Neural progenitor cell (in vitro differentiated cells): Measurements from ENCODE around the gene TTC31. TPM values are rescaled to one million over a fixed set of nuclear protein-coding genes. Genes with fewer than 3 reads are reported as not detected.
A peak's percentile ranks its signal among the peaks of the same experiment; 100 is the strongest.

Source experiments
- DNase-seq: peaks from one replicate; pipeline ENCODE4 v3.0.0-alpha.2; 2016; ENCODE audit warnings: low spot score
- H2AFZ ChIP-seq: fragments of 200-600 bp; sonication (generic); replicated peaks from 2 replicates; pipeline ENCODE4 v1.6.1; 2016; ENCODE audit warnings: antibody characterized with exemption
- H3F3A ChIP-seq: fragments of 200-600 bp; sonication (generic); 2 replicates; pipeline ENCODE4 v1.6.1; 2016; ENCODE audit warnings: antibody characterized with exemption, low read depth
- H3K27ac ChIP-seq: fragments of 200-600 bp; sonication (generic); 2 replicates; pipeline ENCODE4 v1.5.1; 2016; ENCODE audit warnings: mild to moderate bottlenecking
- H3K27me3 ChIP-seq: fragments of 200-600 bp; sonication (generic); 2 replicates; pipeline ENCODE4 v1.6.1; 2016; ENCODE audit warnings: mild to moderate bottlenecking, moderate library complexity
- H3K36me3 ChIP-seq: fragments of 200-600 bp; sonication (generic); 2 replicates; pipeline ENCODE4 v1.5.1; 2016
- H3K4me1 ChIP-seq: fragments of 200-600 bp; sonication (generic); 2 replicates; pipeline ENCODE4 v1.6.1; 2016; ENCODE audit warnings: mixed run types
- H3K4me2 ChIP-seq: fragments of 200-600 bp; sonication (generic); 2 replicates; pipeline ENCODE4 v1.6.1; 2016
- H3K4me3 ChIP-seq: fragments of 200-600 bp; sonication (generic); 2 replicates; pipeline ENCODE4 v1.5.1; 2016
- H3K79me2 ChIP-seq: fragments of 200-600 bp; sonication (generic); 2 replicates; pipeline ENCODE4 v1.6.1; 2016; ENCODE audit warnings: low read depth
- H3K9ac ChIP-seq: fragments of 200-600 bp; sonication (generic); 2 replicates; pipeline ENCODE4 v1.6.1; 2016
- H3K9me3 ChIP-seq: fragments of 200-600 bp; sonication (generic); 2 replicates; pipeline ENCODE4 v1.5.1; 2016; ENCODE audit warnings: low read depth
- H4K20me1 ChIP-seq: fragments of 200-600 bp; sonication (generic); 2 replicates; pipeline ENCODE4 v1.6.1; 2016; ENCODE audit warnings: low read depth
- H3K27ac Mint-ChIP-seq: 3 replicates; pipeline ENCODE4 v1.8.0; 2021; ENCODE audit warnings: mixed read lengths
- H3K27me3 Mint-ChIP-seq: 2 replicates; pipeline ENCODE4 v1.8.0; 2022; ENCODE audit warnings: low read depth, mild to moderate bottlenecking, inconsistent platforms, moderate library complexity, mixed read lengths; ENCODE audit not compliant: insufficient read depth
- H3K36me3 Mint-ChIP-seq: 3 replicates; pipeline ENCODE4 v1.8.0; 2021; ENCODE audit warnings: mixed read lengths
- H3K4me1 Mint-ChIP-seq: 3 replicates; pipeline ENCODE4 v1.8.0; 2021; ENCODE audit warnings: mixed read lengths
- H3K4me3 Mint-ChIP-seq: 3 replicates; pipeline ENCODE4 v1.8.0; 2021; ENCODE audit warnings: mild to moderate bottlenecking, moderate library complexity, mixed read lengths
- H3K9me3 Mint-ChIP-seq: 3 replicates; pipeline ENCODE4 v1.8.0; 2020; ENCODE audit warnings: mixed read lengths
- CTCF ChIP-seq: fragments of 200-600 bp; sonication (generic); IDR thresholded peaks from 2 replicates; pipeline ENCODE4 v1.5.1; 2017; ENCODE audit warnings: antibody characterized with exemption, mild to moderate bottlenecking
- EZH2 ChIP-seq: fragments of 200-600 bp; sonication (generic); IDR thresholded peaks from 2 replicates; pipeline ENCODE4 v1.6.1; 2017; ENCODE audit warnings: antibody characterized with exemption, mild to moderate bottlenecking, moderate library complexity
- EZH2phosphoT487 ChIP-seq: fragments of 200-600 bp; sonication (generic); IDR thresholded peaks from 2 replicates; pipeline ENCODE4 v1.6.1; 2017; ENCODE audit warnings: antibody characterized with exemption
- total RNA-seq: library from RNA; depleted of rRNA; stranded (reverse); fragments of >200 nt; gene quantifications from 2 replicates; pipeline ENCODE4 v1.2.3, GENCODE V29; 2015; ENCODE audit warnings: low replicate concordance

TTC31 gene
- total RNA-seq, 1 donor from 2014 or later = 22.6 TPM

DNA sequence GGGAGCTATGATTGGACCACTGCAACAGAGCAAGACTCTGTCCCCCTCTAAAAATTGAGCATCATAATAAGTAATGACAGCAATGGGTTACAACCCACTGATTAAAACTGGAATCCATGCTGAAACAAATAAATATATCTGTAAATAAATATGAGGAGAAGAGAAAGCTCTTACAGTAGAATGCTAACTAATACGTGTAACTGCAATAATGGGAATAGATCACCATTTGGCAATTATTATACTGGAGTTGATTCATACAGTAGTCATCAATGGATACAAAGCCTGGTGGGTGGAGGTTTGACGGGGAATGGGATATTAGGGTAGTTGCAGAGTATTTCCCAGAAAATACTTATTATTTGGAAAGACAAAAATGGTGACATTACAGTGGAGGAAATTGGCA lies 34.1 kb upstream of the TTC31 start:
- Mint-ChIP-seq H3K36me3 (no peaks in the 10 kb centered on the region), H3K27ac (no peak overlapping the region), H3K4me3 (no peak overlapping the region), H3K4me1 (no peaks in the 10 kb centered on the region), H3K9me3 (no peaks in the 10 kb centered on the region), H3K27me3 (peaks cover 12% of the 10 kb centered on the region)
- Histone ChIP-seq H4K20me1 (no peaks in the 10 kb centered on the region), H3K9me3 (no peaks in the 10 kb centered on the region), H3F3A (peaks cover 5% of the 10 kb centered on the region), H3K36me3 (no peaks in the 10 kb centered on the region), H3K4me3 (no peak overlapping the region), H3K9ac (no peak overlapping the region), H2AFZ (no peak overlapping the region), H3K27ac (no peak overlapping the region), H3K4me2 (no peak overlapping the region), H3K27me3 (peaks cover 18% of the 10 kb centered on the region), H3K79me2 (no peaks in the 10 kb centered on the region), H3K4me1 (no peaks in the 10 kb centered on the region)
- TF ChIP-seq EZH2 (no peak), EZH2phosphoT487 (no peak), CTCF (no peak)
- no peak for DNase-seq

DNA sequence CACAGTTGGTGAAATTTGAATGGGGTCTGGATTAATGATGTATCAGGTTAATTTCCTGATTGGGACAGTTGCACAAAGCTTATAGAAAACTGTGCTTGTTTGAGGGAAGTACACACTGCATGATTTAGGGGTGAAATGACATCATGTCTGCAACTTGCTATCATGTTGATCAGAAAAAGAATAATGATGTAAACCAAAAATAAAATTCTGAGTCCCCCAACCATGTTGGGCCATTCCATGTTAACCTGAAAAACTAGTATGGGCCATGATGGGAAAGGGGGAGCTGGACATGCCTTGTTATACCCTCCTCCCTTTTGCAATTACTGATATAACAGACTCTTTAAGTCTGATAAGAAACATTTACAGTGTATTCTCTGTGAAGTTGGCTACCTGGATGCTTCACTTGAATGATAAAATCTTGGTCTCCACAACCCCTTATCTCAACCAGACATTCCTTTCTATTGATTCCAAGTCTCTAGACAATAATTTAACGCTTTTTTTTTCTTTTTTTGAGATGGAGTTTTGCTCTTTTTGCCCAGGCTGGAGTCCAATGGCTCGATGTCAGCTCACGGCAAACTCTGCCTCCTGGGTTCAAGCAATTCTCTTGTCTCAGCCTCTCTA lies 32.2 kb upstream of the TTC31 start:
- no peak for DNase-seq
- Histone ChIP-seq H3K4me1 (peaks cover 4% of the 10 kb centered on the region), H3F3A (peaks cover 5% of the 10 kb centered on the region), H3K4me3 (no peak overlapping the region), H3K36me3 (no peaks in the 10 kb centered on the region), H3K79me2 (peaks cover 5% of the 10 kb centered on the region), H4K20me1 (no peaks in the 10 kb centered on the region), H3K27me3 (peaks cover 4% of the 10 kb centered on the region), H3K4me2 (no peak overlapping the region), H3K9me3 (no peaks in the 10 kb centered on the region), H3K27ac (no peak overlapping the region), H3K9ac (no peak overlapping the region), H2AFZ (no peak overlapping the region)
- H3K4me3 Mint-ChIP-seq = no peak overlapping the region
- H3K36me3 Mint-ChIP-seq = no peaks in the 10 kb centered on the region
- TF ChIP-seq EZH2phosphoT487 (no peak), CTCF (no peak), EZH2 (no peak)
- H3K27ac Mint-ChIP-seq = no peak overlapping the region
- H3K27me3 Mint-ChIP-seq = peaks cover 8% of the 10 kb centered on the region
- H3K9me3 Mint-ChIP-seq = no peaks in the 10 kb centered on the region
- peaks cover 15% of the 10 kb centered on the region for H3K4me1 Mint-ChIP-seq

DNA sequence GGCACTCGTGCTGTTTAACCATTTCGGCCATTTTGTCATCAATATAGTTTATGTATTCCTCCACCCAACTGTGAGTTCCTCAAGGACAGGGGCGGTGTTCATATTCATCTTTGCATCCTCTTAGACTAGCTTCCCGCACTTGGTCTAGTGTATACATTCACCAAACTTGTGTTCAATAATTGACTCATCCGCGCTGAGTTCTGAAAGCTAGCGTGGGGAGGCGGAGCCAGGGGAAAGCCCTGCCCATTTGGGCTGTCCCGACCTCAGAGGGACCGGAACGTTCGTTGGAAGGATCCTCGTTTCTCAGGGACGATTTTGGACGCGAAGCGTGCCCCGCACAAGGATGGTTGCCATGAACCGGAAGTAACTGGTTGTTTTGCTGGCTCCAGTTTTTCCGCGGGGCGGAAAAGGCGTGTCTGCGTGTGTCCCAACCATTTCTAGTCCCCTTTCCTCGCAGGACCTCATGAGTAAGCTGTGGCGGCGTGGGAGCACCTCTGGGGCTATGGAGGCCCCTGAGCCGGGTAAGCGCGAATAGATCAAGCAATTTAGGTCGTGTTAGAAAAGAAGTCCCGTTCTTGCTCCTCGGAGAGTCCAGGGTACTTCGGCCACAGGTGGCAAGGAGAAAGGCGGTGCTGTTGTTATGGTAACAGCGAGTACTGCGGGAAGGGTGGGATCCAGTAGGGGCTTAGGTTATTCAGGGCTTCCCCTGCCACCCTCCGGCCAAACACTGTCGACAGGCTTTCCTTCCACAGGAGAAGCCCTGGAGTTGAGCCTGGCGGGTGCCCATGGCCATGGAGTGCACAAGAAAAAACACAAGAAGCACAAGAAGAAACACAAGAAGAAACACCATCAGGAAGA lies 28.0 kb upstream of the TTC31 start, which contains the start of gene INO80B:
Gene INO80B, plus strand, starts transcription at position 434 of the 858 bp plus-strand sequence. Its CDS starts 30 bp downstream, at position 464.
- Mint-ChIP-seq H3K36me3 (no peaks in the 10 kb centered on the region), H3K4me1 (peaks cover 41% of the 10 kb centered on the region)

More for the DNA sequence above, 28.0 kb upstream of the TTC31 start, which contains the start of gene INO80B:
- TF ChIP-seq EZH2phosphoT487 (no peak), EZH2 (no peak), CTCF (no peak)
- Histone ChIP-seq H3K27ac (no peak within 1 kb of the TSS), H3K4me2 (peak within 1 kb of the TSS; percentile 86), H3K27me3 (peaks cover 4% of the 10 kb centered on the region), H3K4me3 (peak within 1 kb of the TSS; percentile 97), H3F3A (peaks cover 24% of the 10 kb centered on the region), H3K36me3 (no peaks in the 10 kb centered on the region), H3K9ac (no peak within 1 kb of the TSS), H3K4me1 (peaks cover 19% of the 10 kb centered on the region), H3K9me3 (no peaks in the 10 kb centered on the region), H2AFZ (peak within 1 kb of the TSS; percentile 98), H4K20me1 (no peaks in the 10 kb centered on the region), H3K79me2 (peaks cover 27% of the 10 kb centered on the region)
- DNase-seq = peak; percentile 96
- Mint-ChIP-seq H3K9me3 (no peaks in the 10 kb centered on the region), H3K4me3 (peak within 1 kb of the TSS; percentile 97), H3K27me3 (peaks cover 15% of the 10 kb centered on the region), H3K27ac (peak within 1 kb of the TSS; percentile 88)
